Activated CD8-positive, alpha-beta T cell treated with anti-CD3 and anti-CD28 coated beads for 36 hours (primary cell): Measurements from ENCODE around the gene RETN. TPM values are rescaled to one million over a fixed set of nuclear protein-coding genes. Genes with fewer than 3 reads are reported as not detected.

Experiments
- ATAC-seq: fragments of 200-7000 bp; cut with Tn5 transposase; one replicate; pipeline ENCODE4 v1.10.0; 2021; ENCODE audit warnings: mild to moderate bottlenecking, moderate library complexity
- CTCF ChIA-PET: fragments of 350-600 bp; sonication (Branson Sonifier 250); formaldehyde crosslinking; loops from one replicate; lab custom pipeline; 2021; ENCODE audit warnings: antibody characterized with exemption; lab: Charles Lee
- POLR2A ChIA-PET: fragments of 350-600 bp; sonication (Branson Sonifier 250); formaldehyde crosslinking; loops from one replicate; lab custom pipeline; 2021; ENCODE audit warnings: antibody characterized with exemption; lab: Charles Lee
- DNase-seq: peaks from one replicate; pipeline ENCODE4 v3.0.0-alpha.2; 2020
- H3K27ac Mint-ChIP-seq: one replicate; pipeline ENCODE4 v1.8.0; 2021; ENCODE audit warnings: mild to moderate bottlenecking, mixed read lengths
- H3K27me3 Mint-ChIP-seq: one replicate; pipeline ENCODE4 v1.8.0; 2021; ENCODE audit warnings: mixed read lengths
- H3K36me3 Mint-ChIP-seq: one replicate; pipeline ENCODE4 v1.8.0; 2021; ENCODE audit warnings: low read depth, mixed read lengths
- H3K4me1 Mint-ChIP-seq: one replicate; pipeline ENCODE4 v1.8.0; 2021; ENCODE audit warnings: low read depth, mixed read lengths
- H3K4me3 Mint-ChIP-seq: one replicate; pipeline ENCODE4 v1.8.0; 2021; ENCODE audit warnings: mild to moderate bottlenecking, moderate library complexity, mixed read lengths
- H3K9me3 Mint-ChIP-seq: one replicate; pipeline ENCODE4 v1.8.0; 2021; ENCODE audit warnings: mixed read lengths
- intact Hi-C: fragments of 100-400 bp; cut with micrococcal nuclease; formaldehyde crosslinking; loops from one replicate; pipeline ENCODE4 v1.10.0; 2022
- total RNA-seq, 2 experiments: library from RNA; stranded (reverse); gene quantifications; one replicate each; pipeline ENCODE4 v1.2.3, GENCODE V29; 2021
- TF ChIP-seq, protein P1 (sequence below): fragments of 200-600 bp; IDR thresholded peaks from one replicate; pipeline ENCODE4 v1.8.0; 2022; ENCODE audit warnings: antibody characterized with exemption, mild to moderate bottlenecking

RETN gene
- total RNA-seq, 2 experiments from 2014 or later: not detected

DNA sequence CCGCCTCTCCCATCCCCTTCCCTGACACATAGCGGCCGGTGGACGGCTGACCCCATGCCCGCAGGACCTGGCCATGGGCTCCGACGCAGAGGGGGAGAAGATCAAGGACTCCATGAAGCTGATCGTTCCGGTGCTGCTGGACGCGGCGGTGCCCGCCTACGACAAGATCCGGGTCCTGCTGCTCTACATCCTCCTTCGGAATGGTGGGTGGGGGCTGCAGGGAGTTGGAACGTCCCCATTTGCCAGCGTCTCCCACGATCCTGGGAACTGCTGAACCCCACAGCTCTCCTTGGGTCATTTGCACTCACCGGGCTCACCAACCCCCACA, 24.3 kb upstream of the RETN start:
- no peaks in the 10 kb centered on the region for H3K27me3 Mint-ChIP-seq
- no peak for DNase-seq
- peaks cover 6% of the 10 kb centered on the region for H3K9me3 Mint-ChIP-seq
- H3K36me3 Mint-ChIP-seq: peaks cover 16% of the 10 kb centered on the region
- no peak overlapping the region for H3K4me3 Mint-ChIP-seq
- CTCF ChIA-PET: no interaction called here
- no peak overlapping the region for H3K27ac Mint-ChIP-seq
- no peak for ATAC-seq
- TF ChIP-seq, protein P1, sequence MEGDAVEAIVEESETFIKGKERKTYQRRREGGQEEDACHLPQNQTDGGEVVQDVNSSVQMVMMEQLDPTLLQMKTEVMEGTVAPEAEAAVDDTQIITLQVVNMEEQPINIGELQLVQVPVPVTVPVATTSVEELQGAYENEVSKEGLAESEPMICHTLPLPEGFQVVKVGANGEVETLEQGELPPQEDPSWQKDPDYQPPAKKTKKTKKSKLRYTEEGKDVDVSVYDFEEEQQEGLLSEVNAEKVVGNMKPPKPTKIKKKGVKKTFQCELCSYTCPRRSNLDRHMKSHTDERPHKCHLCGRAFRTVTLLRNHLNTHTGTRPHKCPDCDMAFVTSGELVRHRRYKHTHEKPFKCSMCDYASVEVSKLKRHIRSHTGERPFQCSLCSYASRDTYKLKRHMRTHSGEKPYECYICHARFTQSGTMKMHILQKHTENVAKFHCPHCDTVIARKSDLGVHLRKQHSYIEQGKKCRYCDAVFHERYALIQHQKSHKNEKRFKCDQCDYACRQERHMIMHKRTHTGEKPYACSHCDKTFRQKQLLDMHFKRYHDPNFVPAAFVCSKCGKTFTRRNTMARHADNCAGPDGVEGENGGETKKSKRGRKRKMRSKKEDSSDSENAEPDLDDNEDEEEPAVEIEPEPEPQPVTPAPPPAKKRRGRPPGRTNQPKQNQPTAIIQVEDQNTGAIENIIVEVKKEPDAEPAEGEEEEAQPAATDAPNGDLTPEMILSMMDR: no peak
- POLR2A ChIA-PET: interaction anchor here (0.9 to 1.4 kb wide), 2 partner anchors 14 kb away, joined by 3 to 4 read pairs; no protein-coding TSS in a partner anchor
- intact Hi-C loops: no loop called here
- H3K4me1 Mint-ChIP-seq: peaks cover 10% of the 10 kb centered on the region

DNA sequence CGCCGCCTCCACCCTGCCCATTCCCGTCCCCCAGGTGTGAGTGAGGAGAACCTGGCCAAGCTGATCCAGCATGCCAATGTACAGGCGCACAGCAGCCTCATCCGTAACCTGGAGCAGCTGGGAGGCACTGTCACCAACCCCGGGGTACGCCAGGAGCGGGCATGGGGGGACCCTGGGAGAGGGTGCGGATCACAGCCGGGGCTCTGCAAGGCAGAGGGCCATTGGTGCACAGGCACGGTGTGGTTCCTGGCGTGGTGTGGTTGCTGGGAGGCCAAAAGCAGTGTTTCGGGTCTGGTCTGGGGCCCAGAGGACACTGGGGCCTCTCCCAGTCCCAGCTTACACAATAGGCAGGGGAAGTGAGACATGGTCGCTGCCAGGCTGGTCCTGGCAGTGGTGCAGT, 23.7 kb upstream of the RETN start:
- TF ChIP-seq, protein P1: no peak
- Mint-ChIP-seq H3K4me1 (peaks cover 4% of the 10 kb centered on the region), H3K36me3 (peaks cover 10% of the 10 kb centered on the region), H3K4me3 (no peak overlapping the region), H3K27ac (no peak overlapping the region), H3K9me3 (peaks cover under 1% of the 10 kb centered on the region), H3K27me3 (no peaks in the 10 kb centered on the region)
- POLR2A ChIA-PET: interaction anchor here (1.4 kb wide), 1 partner anchor 14 kb away, joined by 3 read pairs; no protein-coding TSS in a partner anchor
- no peak for DNase-seq
- CTCF ChIA-PET: interaction anchor here (0.6 kb wide), 1 partner anchor 36 kb away, joined by 3 read pairs; the partner anchor contains the start of gene TRAPPC5
- ATAC-seq: no peak
- intact Hi-C loops: no loop called here

DNA sequence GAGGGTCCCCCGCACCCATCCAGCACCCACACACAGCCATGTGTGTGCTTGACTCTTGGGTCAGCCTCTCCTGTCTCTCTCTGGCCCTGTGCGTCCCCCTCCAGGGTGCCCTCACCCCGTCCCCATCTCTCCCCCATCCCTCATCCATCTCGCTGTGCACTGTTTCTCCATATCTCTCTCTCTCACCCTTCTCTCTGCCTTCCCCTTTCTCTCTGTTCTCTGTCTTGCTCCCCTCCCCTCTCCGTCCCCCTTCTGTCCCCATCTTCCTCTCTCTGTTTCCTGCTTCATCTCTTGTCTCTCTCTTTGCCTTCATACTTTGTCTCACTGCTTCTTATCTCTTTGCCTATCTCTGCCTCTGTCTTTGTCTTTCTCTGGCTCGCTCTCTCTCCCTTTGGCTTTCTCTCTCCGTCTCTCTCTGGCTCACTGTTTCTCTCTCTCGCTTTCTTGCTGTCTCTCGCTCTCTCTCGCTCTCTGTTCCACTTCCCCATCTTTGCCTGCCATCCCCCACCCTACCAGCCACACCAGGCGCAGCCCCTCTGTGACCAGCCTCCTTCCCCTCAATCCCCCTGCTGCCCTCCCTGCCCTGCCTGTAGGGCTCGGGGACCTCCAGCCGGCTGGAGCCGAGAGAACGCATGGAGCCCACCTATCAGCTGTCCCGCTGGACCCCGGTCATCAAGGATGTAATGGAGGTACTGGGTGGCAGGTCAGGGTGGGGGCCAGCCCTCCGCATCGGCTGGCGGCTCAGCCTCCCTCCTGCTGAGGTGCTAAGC, 23.0 kb upstream of the RETN start:
- Mint-ChIP-seq H3K4me3 (no peak overlapping the region), H3K36me3 (peaks cover 8% of the 10 kb centered on the region), H3K27me3 (no peaks in the 10 kb centered on the region), H3K9me3 (no peaks in the 10 kb centered on the region), H3K27ac (no peak overlapping the region), H3K4me1 (peaks cover 2% of the 10 kb centered on the region)
- ChIA-PET CTCF (no interaction called here), POLR2A (no interaction called here)
- intact Hi-C loops: no loop called here
- ATAC-seq: no peak
- no peak for DNase-seq
- TF ChIP-seq, protein P1: no peak

DNA sequence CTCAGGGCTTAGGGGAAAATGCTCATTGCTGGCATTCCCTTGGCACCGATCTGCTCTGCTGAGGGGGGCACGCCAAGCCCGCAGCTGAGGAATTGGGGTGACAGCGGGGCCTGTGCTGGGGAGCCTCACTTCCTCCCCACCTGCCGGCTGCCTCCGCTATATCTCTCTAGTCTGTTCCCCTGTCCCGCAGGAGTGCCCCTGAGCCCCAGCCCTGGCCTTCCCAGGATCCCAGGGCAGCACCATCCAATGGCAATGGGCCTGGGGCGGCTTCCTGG, 22.5 kb upstream of the RETN start:
- ATAC-seq (no peak), DNase-seq (no peak)
- TF ChIP-seq, protein P1: no peak
- Mint-ChIP-seq H3K9me3 (no peaks in the 10 kb centered on the region), H3K36me3 (peaks cover 8% of the 10 kb centered on the region), H3K4me3 (no peak overlapping the region), H3K4me1 (peaks cover 2% of the 10 kb centered on the region), H3K27ac (no peak overlapping the region), H3K27me3 (no peaks in the 10 kb centered on the region)
- POLR2A ChIA-PET: no interaction called here
- CTCF ChIA-PET: no interaction called here
- intact Hi-C loops: no loop called here

DNA sequence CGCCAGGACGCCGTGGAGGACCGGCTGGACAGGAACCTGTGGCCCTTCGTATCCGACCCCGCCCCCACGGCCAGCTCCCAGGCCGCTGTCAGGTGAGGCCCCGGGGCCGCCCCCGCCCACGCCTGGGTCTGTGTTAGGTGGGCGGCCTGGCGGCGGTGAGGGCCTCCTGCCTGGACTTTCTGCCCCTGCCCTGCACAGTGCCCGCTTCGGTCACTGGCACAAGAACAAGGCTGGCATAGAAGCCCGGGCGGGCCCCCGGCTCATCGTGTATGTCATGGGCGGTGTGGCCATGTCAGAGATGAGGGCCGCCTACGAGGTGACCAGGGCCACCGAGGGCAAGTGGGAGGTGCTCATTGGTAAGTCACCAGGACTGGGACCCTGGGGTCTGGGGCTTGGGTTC, 21.7 kb upstream of the RETN start:
- no peak for DNase-seq
- POLR2A ChIA-PET: no interaction called here
- Mint-ChIP-seq H3K4me1 (peaks cover 5% of the 10 kb centered on the region), H3K36me3 (peaks cover 8% of the 10 kb centered on the region), H3K27me3 (no peaks in the 10 kb centered on the region), H3K27ac (no peak overlapping the region), H3K4me3 (no peak overlapping the region), H3K9me3 (no peaks in the 10 kb centered on the region)
- no peak for ATAC-seq
- CTCF ChIA-PET: no interaction called here
- TF ChIP-seq, protein P1: no peak
- intact Hi-C loops: no loop called here
